ENCODE results near the gene PIAS1.
"Not testable (repeated sequence)": the region's sequence is repeated elsewhere in the genome, so short reads cannot be mapped to it uniquely, and the experiment has no call there.

PIAS1 gene

GRCh38 chr15:68187559-68187958 lies 133.4 kb downstream of the PIAS1 start:
- no peak for FAIRE-seq

- FAIRE-seq, result no peak
These were observed 134.5 kb downstream of the PIAS1 start for GRCh38 chr15:68188647-68189046.

GRCh38 chr15:68190048-68190447 lies 135.9 kb downstream of the PIAS1 start:
- FAIRE-seq, result no peak

GRCh38 chr15:68191555-68191954 lies 137.4 kb downstream of the PIAS1 start:
- FAIRE-seq, result no peak

- FAIRE-seq, result no peak
These were observed 138.0 kb downstream of the PIAS1 start for GRCh38 chr15:68192117-68192516.

- no peak for FAIRE-seq
These were observed 138.8 kb downstream of the PIAS1 start for GRCh38 chr15:68192804-68193486.

GRCh38 chr15:68195336-68196112 lies 141.4 kb downstream of the PIAS1 start:
- no peak for FAIRE-seq

- FAIRE-seq, result no peak
These were observed 142.5 kb downstream of the PIAS1 start for GRCh38 chr15:68196445-68197169.

GRCh38 chr15:68197170-68197492 lies 143.0 kb downstream of the PIAS1 start:
- FAIRE-seq, result no peak

- no peak for FAIRE-seq
These were observed 143.7 kb downstream of the PIAS1 start for GRCh38 chr15:68197661-68198437.

- no peak for FAIRE-seq
These were observed 145.2 kb downstream of the PIAS1 start for GRCh38 chr15:68199340-68199739.

GRCh38 chr15:68200016-68200861 lies 146.1 kb downstream of the PIAS1 start:
- FAIRE-seq, result no peak

GRCh38 chr15:68201153-68201878 lies 147.2 kb downstream of the PIAS1 start:
- FAIRE-seq, result no peak

GRCh38 chr15:68201879-68202261 lies 147.8 kb downstream of the PIAS1 start:
- FAIRE-seq, result no peak

GRCh38 chr15:68202994-68203393 lies 148.9 kb downstream of the PIAS1 start:
- not testable (repeated sequence) for FAIRE-seq

GRCh38 chr15:68203486-68203885 lies 149.4 kb downstream of the PIAS1 start:
- no peak for FAIRE-seq

- FAIRE-seq, result no peak
These were observed 149.8 kb downstream of the PIAS1 start for GRCh38 chr15:68203956-68204355.

- no peak for FAIRE-seq
These were observed 150.2 kb downstream of the PIAS1 start for GRCh38 chr15:68204361-68204760.

GRCh38 chr15:68204776-68205557 lies 150.9 kb downstream of the PIAS1 start, which contains the start of gene CALML4:
Gene CALML4, minus strand, starts transcription at chr15:68205332. Its CDS starts 85 bp downstream, at chr15:68205247.
- no peak for FAIRE-seq

GRCh38 chr15:68205558-68205944 lies 151.4 kb downstream of the PIAS1 start:
- no peak for FAIRE-seq

Measured in TTC549 (cell line).